ENCODE results near the gene SNRK. TPM values are rescaled to one million over a fixed set of nuclear protein-coding genes. Genes with fewer than 3 reads are reported as not detected.

The SNRK gene
- total RNA-seq, 1 donor from 2014 or later, result 37.7 TPM

GRCh38 chr3:43362183-43362582, 75.8 kb downstream of the SNRK start:
- no peaks in the 10 kb centered on the region for H3K4me1 Mint-ChIP-seq (ENCODE audit: low read depth)
- no peaks in the 10 kb centered on the region for H3K27me3 Mint-ChIP-seq (ENCODE audit: insufficient read depth)
- no peak overlapping the region for H3K4me3 Mint-ChIP-seq
- no peak overlapping the region for H3K27ac Mint-ChIP-seq
- H3K36me3 Mint-ChIP-seq (ENCODE audit: low read depth), result peaks cover 2% of the 10 kb centered on the region
- no peak for DNase-seq (ENCODE audit: low spot score)
- intact Hi-C loops (cut with micrococcal nuclease), result no loop called here
- peaks cover 6% of the 10 kb centered on the region for H3K9me3 Mint-ChIP-seq

- Mint-ChIP-seq H3K4me3 (no peak overlapping the region), H3K36me3 (ENCODE audit: low read depth) (no peaks in the 10 kb centered on the region), H3K4me1 (ENCODE audit: low read depth) (no peaks in the 10 kb centered on the region), H3K9me3 (no peaks in the 10 kb centered on the region), H3K27me3 (ENCODE audit: insufficient read depth) (no peaks in the 10 kb centered on the region), H3K27ac (no peak overlapping the region)
- intact Hi-C loops (cut with micrococcal nuclease), result no loop called here
- DNase-seq (ENCODE audit: low spot score), result no peak
These were observed 76.6 kb downstream of the SNRK start for GRCh38 chr3:43362961-43363360.

GRCh38 chr3:43363621-43364266, 77.4 kb downstream of the SNRK start:
- no peak overlapping the region for H3K27ac Mint-ChIP-seq
- no peaks in the 10 kb centered on the region for H3K27me3 Mint-ChIP-seq (ENCODE audit: insufficient read depth)
- H3K9me3 Mint-ChIP-seq, result no peaks in the 10 kb centered on the region
- H3K4me1 Mint-ChIP-seq (ENCODE audit: low read depth), result no peaks in the 10 kb centered on the region
- H3K36me3 Mint-ChIP-seq (ENCODE audit: low read depth), result no peaks in the 10 kb centered on the region
- DNase-seq (ENCODE audit: low spot score), result no peak
- H3K4me3 Mint-ChIP-seq, result no peak overlapping the region
- intact Hi-C loops (cut with micrococcal nuclease), result no loop called here

GRCh38 chr3:43364494-43364893, 78.2 kb downstream of the SNRK start:
- Mint-ChIP-seq H3K36me3 (ENCODE audit: low read depth) (no peaks in the 10 kb centered on the region), H3K4me3 (no peak overlapping the region), H3K4me1 (ENCODE audit: low read depth) (no peaks in the 10 kb centered on the region), H3K27ac (no peak overlapping the region), H3K9me3 (no peaks in the 10 kb centered on the region), H3K27me3 (ENCODE audit: insufficient read depth) (no peaks in the 10 kb centered on the region)
- no peak for DNase-seq (ENCODE audit: low spot score)
- intact Hi-C loops (cut with micrococcal nuclease), result no loop called here

DNA sequence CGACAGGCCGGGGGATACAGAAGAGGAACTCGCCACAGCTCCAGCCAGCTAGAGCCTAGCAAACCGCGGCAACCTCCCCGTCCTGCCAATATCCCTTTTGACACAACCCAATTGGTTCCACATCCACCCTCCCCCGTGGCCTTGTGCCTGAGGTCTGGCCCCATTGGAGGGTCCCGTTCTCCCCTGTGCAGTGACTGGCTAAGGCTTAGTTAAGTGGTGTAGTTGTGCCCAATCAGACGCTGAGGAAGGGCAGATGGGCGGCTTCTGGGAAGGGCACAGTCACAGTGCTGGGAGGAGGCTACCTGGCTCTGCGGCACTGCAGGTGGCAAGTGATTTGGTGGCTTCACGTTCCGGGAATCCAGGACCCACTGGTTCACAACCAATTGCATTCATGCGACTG, 78.6 kb downstream of the SNRK start:
- H3K9me3 Mint-ChIP-seq, result no peaks in the 10 kb centered on the region
- H3K4me3 Mint-ChIP-seq, result no peak overlapping the region
- DNase-seq (ENCODE audit: low spot score), result no peak
- no peaks in the 10 kb centered on the region for H3K27me3 Mint-ChIP-seq (ENCODE audit: insufficient read depth)
- H3K27ac Mint-ChIP-seq, result no peak overlapping the region
- H3K36me3 Mint-ChIP-seq (ENCODE audit: low read depth), result no peaks in the 10 kb centered on the region
- H3K4me1 Mint-ChIP-seq (ENCODE audit: low read depth), result no peaks in the 10 kb centered on the region
- intact Hi-C loops (cut with micrococcal nuclease), result no loop called here

GRCh38 chr3:43365601-43366305, 79.4 kb downstream of the SNRK start:
- no peak for DNase-seq (ENCODE audit: low spot score)
- Mint-ChIP-seq H3K36me3 (ENCODE audit: low read depth) (no peaks in the 10 kb centered on the region), H3K4me1 (ENCODE audit: low read depth) (peaks cover under 1% of the 10 kb centered on the region), H3K9me3 (no peaks in the 10 kb centered on the region), H3K4me3 (no peak overlapping the region), H3K27me3 (ENCODE audit: insufficient read depth) (no peaks in the 10 kb centered on the region), H3K27ac (no peak overlapping the region)
- intact Hi-C loops (cut with micrococcal nuclease), result no loop called here

DNA sequence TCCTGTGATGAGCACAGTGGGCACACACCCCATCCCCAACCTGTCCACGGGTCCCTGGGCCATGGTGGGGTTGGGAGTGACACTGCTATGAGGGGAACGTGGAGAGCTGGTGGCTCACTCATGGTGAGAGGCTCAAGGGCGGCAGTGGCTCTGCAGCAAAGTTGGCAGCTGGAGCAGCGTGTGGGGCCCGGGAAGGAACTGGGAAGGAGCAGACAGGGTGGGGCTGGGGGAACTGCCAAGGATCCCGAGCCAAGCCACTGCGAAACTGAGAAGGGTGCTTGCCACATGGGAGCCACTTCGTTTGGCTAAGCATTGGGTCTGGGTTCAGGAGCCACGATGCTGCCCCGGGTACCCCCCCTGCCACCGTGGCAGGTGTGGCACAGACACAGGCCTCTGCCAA, 80.1 kb downstream of the SNRK start:
- Mint-ChIP-seq H3K9me3 (no peaks in the 10 kb centered on the region), H3K36me3 (ENCODE audit: low read depth) (no peaks in the 10 kb centered on the region), H3K27ac (no peak overlapping the region), H3K4me3 (no peak overlapping the region), H3K4me1 (ENCODE audit: low read depth) (peaks cover 7% of the 10 kb centered on the region), H3K27me3 (ENCODE audit: insufficient read depth) (no peaks in the 10 kb centered on the region)
- no peak for DNase-seq (ENCODE audit: low spot score)
- intact Hi-C loops (cut with micrococcal nuclease), result no loop called here

DNA sequence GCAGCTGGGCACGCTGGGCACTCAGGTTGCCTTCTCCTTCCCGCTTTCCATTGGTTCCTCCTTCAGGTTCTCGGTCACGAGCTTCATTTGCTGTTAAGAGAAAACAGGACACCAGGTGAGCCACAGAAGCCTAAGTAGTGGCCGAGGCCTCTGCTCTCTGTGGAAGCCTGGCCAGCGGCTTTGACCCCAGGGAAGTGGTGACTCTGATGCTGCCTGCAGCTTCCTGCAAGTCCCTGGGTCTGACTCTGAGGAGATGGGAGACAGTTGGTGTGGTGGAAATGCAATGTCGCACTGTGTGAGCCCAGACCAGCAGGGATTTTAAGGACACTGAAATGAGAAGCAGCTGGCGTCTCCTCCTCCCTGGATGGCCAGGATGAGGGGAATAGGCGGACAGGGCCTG, 80.5 kb downstream of the SNRK start:
- no peak overlapping the region for H3K27ac Mint-ChIP-seq
- H3K4me1 Mint-ChIP-seq (ENCODE audit: low read depth), result peaks cover 7% of the 10 kb centered on the region
- H3K9me3 Mint-ChIP-seq, result no peaks in the 10 kb centered on the region
- H3K4me3 Mint-ChIP-seq, result no peak overlapping the region
- H3K36me3 Mint-ChIP-seq (ENCODE audit: low read depth), result no peaks in the 10 kb centered on the region
- DNase-seq (ENCODE audit: low spot score), result no peak
- H3K27me3 Mint-ChIP-seq (ENCODE audit: insufficient read depth), result no peaks in the 10 kb centered on the region
- intact Hi-C loops (cut with micrococcal nuclease), result no loop called here

DNA sequence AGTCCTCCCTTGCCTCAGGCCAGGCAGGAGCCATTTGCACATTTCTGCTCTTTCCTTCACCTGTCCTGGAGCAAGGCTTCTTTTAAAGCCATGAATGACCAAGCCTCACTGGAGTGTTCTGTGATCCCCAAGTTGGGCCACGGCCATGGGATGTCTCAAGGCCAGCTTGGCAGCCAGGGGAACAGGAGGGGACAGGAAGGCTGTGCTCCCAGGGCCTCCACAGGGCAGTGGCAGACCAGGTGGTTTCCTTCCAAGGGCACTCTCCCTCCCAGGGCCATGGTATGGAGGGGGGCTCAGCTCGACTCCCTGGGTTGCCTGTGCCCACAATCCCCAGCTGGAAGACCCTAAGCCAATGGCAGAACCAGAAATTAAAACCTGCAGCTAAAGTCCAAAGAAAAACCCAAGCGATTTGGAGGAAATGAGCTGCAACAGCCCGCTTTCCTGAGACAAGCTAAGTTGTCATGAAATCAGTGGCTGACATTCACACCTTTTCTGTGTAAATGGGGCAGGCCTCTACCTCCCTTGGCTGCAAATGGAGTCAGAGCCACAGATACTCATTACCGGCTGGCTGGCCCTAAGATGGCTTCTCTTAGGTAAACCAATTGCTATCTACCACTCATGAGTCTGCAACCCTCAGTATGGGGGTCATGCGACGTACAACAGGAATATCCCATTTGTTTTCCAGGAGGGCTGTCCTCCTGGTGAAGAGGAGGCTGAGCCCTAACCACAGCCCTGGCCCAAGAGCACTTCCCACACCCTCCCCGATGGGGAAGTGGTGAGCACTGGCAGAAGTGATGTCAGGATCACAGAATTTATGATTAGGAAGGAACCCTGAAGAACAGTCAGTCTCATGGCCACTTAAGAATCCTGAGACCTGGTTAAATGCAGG, 83.3 kb downstream of the SNRK start:
- Mint-ChIP-seq H3K9me3 (no peaks in the 10 kb centered on the region), H3K4me3 (no peak overlapping the region), H3K4me1 (ENCODE audit: low read depth) (peaks cover 7% of the 10 kb centered on the region), H3K36me3 (ENCODE audit: low read depth) (no peaks in the 10 kb centered on the region), H3K27ac (no peak overlapping the region), H3K27me3 (ENCODE audit: insufficient read depth) (no peaks in the 10 kb centered on the region)
- intact Hi-C loops (cut with micrococcal nuclease), result no loop called here
- no peak for DNase-seq (ENCODE audit: low spot score)

DNA sequence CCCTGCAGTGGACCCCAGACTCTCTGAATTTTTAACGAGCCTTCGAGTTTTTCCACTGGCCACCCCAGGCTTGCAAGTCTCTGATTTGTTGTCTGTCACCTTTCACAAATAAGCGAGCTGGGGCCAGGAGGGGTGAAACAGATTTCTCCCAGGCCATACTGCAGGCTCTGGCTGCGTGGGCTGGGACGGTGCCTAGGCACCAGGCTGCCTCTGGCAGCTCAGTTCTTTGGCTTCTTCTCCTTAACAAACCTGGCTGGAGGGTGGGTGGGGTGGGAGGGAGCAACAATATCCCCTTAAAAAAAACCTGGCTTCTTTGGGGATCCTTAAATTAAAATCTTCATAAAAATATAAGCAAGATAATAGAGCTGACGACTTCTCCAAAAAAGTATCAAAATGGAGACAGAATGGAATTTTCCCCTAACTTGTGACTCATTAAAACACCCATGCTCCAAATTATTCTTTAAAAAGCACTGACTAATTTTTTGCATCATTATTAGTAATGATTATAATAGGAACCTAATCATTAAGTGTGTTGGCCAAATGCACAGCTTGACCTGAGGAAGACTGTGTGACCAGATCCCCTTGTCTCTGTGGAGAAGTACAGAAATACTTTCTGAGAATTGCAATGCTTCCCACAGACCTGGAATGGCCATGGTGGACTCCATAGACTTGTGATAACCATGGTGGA, 84.1 kb downstream of the SNRK start:
- intact Hi-C loops (cut with micrococcal nuclease), result no loop called here
- H3K27ac Mint-ChIP-seq, result no peak overlapping the region
- peaks cover 7% of the 10 kb centered on the region for H3K4me1 Mint-ChIP-seq (ENCODE audit: low read depth)
- no peaks in the 10 kb centered on the region for H3K27me3 Mint-ChIP-seq (ENCODE audit: insufficient read depth)
- no peaks in the 10 kb centered on the region for H3K9me3 Mint-ChIP-seq
- no peak for DNase-seq (ENCODE audit: low spot score)
- no peaks in the 10 kb centered on the region for H3K36me3 Mint-ChIP-seq (ENCODE audit: low read depth)
- no peak overlapping the region for H3K4me3 Mint-ChIP-seq

- Mint-ChIP-seq H3K27me3 (ENCODE audit: insufficient read depth) (no peaks in the 10 kb centered on the region), H3K4me3 (no peak overlapping the region), H3K9me3 (no peaks in the 10 kb centered on the region), H3K27ac (no peak overlapping the region), H3K36me3 (ENCODE audit: low read depth) (no peaks in the 10 kb centered on the region), H3K4me1 (ENCODE audit: low read depth) (peaks cover 7% of the 10 kb centered on the region)
- intact Hi-C loops (cut with micrococcal nuclease), result no loop called here
- DNase-seq (ENCODE audit: low spot score), result no peak
These were observed 85.2 kb downstream of the SNRK start for GRCh38 chr3:43371494-43371893.

DNA sequence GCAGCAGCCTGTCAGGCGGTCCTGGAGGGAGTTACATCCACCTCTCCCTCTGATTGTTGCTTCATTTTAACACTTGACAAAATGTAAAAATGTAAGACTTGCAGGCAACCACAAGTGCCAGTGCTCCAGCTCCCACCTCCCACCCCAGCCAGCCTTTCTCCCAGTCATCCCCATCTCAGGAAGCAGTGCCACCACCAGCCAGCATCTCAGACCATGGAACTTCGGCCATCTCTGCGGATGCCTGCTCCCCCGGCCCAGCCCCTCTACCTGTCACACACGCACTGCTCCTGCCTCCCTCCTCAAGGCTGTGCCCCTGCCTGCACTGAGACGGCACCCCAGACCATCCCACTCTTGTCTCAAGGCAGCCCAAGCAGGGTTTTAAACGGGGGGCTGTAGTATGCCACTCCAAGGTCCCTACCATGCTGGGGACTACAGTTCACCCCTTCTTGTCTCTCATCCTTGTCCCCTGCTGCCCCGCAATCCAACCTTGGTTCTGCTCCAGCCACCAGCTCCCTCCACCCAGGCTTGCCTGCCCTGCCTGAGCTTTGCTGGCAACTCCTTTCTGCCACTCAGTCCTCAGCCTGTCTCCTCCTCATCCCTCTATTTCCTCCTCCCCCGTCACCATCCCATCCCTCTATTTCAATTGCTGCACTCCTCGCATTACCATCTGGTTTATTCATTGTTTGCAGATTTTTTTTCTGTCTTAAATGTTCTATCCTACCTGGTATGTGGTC, 85.8 kb downstream of the SNRK start:
- intact Hi-C loops (cut with micrococcal nuclease), result no loop called here
- Mint-ChIP-seq H3K9me3 (no peaks in the 10 kb centered on the region), H3K27me3 (ENCODE audit: insufficient read depth) (no peaks in the 10 kb centered on the region), H3K4me1 (ENCODE audit: low read depth) (peaks cover 7% of the 10 kb centered on the region), H3K27ac (no peak overlapping the region), H3K36me3 (ENCODE audit: low read depth) (no peaks in the 10 kb centered on the region), H3K4me3 (no peak overlapping the region)
- no peak for DNase-seq (ENCODE audit: low spot score)
